WTC11 (cell line): Measurements from ENCODE around the gene SGPL1. TPM values are rescaled to one million over a fixed set of nuclear protein-coding genes. Genes with fewer than 3 reads are reported as not detected.

Experiments
- ATAC-seq: fragments of 200-7000 bp; cut with Tn5 transposase; 2 replicates; pipeline ENCODE4 v1.10.0; 2021; ENCODE audit warnings: mild to moderate bottlenecking, moderate library complexity
- CTCF ChIA-PET: fragments of 300-600 bp; sonication (Branson Sonifier 250); formaldehyde crosslinking; loops from one replicate; lab custom pipeline; 2021; ENCODE audit warnings: antibody characterized with exemption; lab: Charles Lee
- POLR2A ChIA-PET: fragments of 350-600 bp; sonication (Branson Sonifier 250); formaldehyde crosslinking; loops from one replicate; lab custom pipeline; 2021; ENCODE audit warnings: antibody characterized with exemption; lab: Charles Lee
- DNase-seq: peaks from one replicate; pipeline ENCODE4 v3.0.0; 2021; ENCODE audit warnings: low spot score
- H3K27ac Mint-ChIP-seq: 2 replicates; pipeline ENCODE4 v1.8.0; 2021; ENCODE audit warnings: mixed read lengths
- H3K27me3 Mint-ChIP-seq: 2 replicates; pipeline ENCODE4 v1.8.0; 2021; ENCODE audit warnings: low read depth, mild to moderate bottlenecking, moderate library complexity, mixed read lengths
- H3K36me3 Mint-ChIP-seq: 2 replicates; pipeline ENCODE4 v1.8.0; 2021; ENCODE audit warnings: mixed read lengths
- H3K4me1 Mint-ChIP-seq: 2 replicates; pipeline ENCODE4 v1.8.0; 2022; ENCODE audit warnings: mixed read lengths
- H3K4me3 Mint-ChIP-seq: 2 replicates; pipeline ENCODE4 v1.8.0; 2021; ENCODE audit warnings: mild to moderate bottlenecking, moderate library complexity, mixed read lengths
- H3K9me3 Mint-ChIP-seq: 2 replicates; pipeline ENCODE4 v1.8.0; 2021; ENCODE audit warnings: mixed read lengths
- CBFB ChIP-seq: sonication (generic); formaldehyde crosslinking; IDR thresholded peaks from 2 replicates; pipeline ENCODE4 v1.8.1; 2022; ENCODE audit warnings: mild to moderate bottlenecking, low read depth, missing genetic modification reagents
- GABPB1 ChIP-seq: sonication (generic); formaldehyde crosslinking; IDR thresholded peaks from 2 replicates; pipeline ENCODE4 v1.8.1; 2023; ENCODE audit warnings: mild to moderate bottlenecking, missing genetic modification reagents
- JUN ChIP-seq: sonication (generic); formaldehyde crosslinking; IDR thresholded peaks from 2 replicates; pipeline ENCODE4 v1.8.0; 2023; ENCODE audit warnings: mild to moderate bottlenecking, missing genetic modification reagents
- TEAD1 ChIP-seq: sonication (generic); formaldehyde crosslinking; IDR thresholded peaks from 2 replicates; pipeline ENCODE4 v1.8.0; 2022; ENCODE audit warnings: mild to moderate bottlenecking, missing genetic modification reagents
- ZNF219 ChIP-seq: sonication (generic); formaldehyde crosslinking; IDR thresholded peaks from 2 replicates; pipeline ENCODE4 v1.8.0; 2023; ENCODE audit warnings: missing genetic modification reagents, mild to moderate bottlenecking, borderline replicate concordance
- ZNF317 ChIP-seq: sonication (generic); formaldehyde crosslinking; IDR thresholded peaks from 2 replicates; pipeline ENCODE4 v1.8.1; 2023; ENCODE audit warnings: low read depth, mild to moderate bottlenecking, moderate library complexity, missing genetic modification reagents, borderline replicate concordance
- total RNA-seq: library from RNA; stranded (reverse); gene quantifications from 3 replicates; pipeline ENCODE4 v1.2.3, GENCODE V29; 2021
- TF ChIP-seq, protein P1 (sequence below): sonication (generic); formaldehyde crosslinking; conservative IDR thresholded peaks from 2 replicates; pipeline ENCODE4 v1.8.1; 2023; ENCODE audit warnings: mild to moderate bottlenecking, low read depth, missing genetic modification reagents, moderate library complexity
- TF ChIP-seq, protein P2 (sequence below): sonication (generic); formaldehyde crosslinking; IDR thresholded peaks from 2 replicates; pipeline ENCODE4 v1.8.1; 2023; ENCODE audit warnings: mild to moderate bottlenecking, moderate library complexity, missing genetic modification reagents
- TF ChIP-seq, protein P3 (sequence below): sonication (generic); formaldehyde crosslinking; IDR thresholded peaks from 2 replicates; pipeline ENCODE4 v1.8.0; 2022; ENCODE audit warnings: mild to moderate bottlenecking, missing genetic modification reagents
- TF ChIP-seq, protein P4 (sequence below): sonication (generic); formaldehyde crosslinking; IDR thresholded peaks from 2 replicates; pipeline ENCODE4 v1.8.1; 2023; ENCODE audit warnings: mild to moderate bottlenecking, missing genetic modification reagents, moderate library complexity
- TF ChIP-seq, protein P5 (sequence below): fragments of 250-450 bp; sonication (Bioruptor Pico); IDR thresholded peaks from 2 replicates; pipeline ENCODE4 v1.8.0; 2021; ENCODE audit warnings: mild to moderate bottlenecking
- TF ChIP-seq, protein P6 (sequence below): sonication (generic); formaldehyde crosslinking; IDR thresholded peaks from 2 replicates; pipeline ENCODE4 v1.8.0; 2022; ENCODE audit warnings: mild to moderate bottlenecking, missing genetic modification reagents
- TF ChIP-seq, protein P7 (sequence below): sonication (generic); formaldehyde crosslinking; conservative IDR thresholded peaks from 2 replicates; pipeline ENCODE4 v1.8.1; 2022; ENCODE audit warnings: mild to moderate bottlenecking, missing genetic modification reagents

Gene SGPL1
- total RNA-seq, 1 experiment from 2014 or later, result 44.6 TPM

DNA sequence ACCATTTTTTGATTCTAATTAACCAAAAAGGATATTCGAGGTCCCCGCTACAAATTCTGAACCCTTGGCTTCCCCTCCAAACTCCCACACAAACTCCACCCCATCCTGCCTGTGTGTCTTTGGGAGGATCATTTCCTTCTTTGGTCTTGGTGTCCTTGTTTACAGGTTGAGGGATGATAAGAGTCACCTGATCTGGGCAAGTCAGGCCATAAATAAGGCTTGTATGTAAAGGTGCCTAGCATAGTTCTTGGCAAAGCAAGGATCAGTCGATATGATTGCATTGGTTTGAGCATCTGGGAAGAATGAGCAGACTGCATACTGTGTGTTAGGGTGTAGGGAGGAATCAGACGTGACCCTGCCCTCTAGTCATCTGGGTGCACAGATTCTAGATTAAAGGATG is 1.6 kb upstream of the SGPL1 start (continued):
- TF ChIP-seq, protein P1, sequence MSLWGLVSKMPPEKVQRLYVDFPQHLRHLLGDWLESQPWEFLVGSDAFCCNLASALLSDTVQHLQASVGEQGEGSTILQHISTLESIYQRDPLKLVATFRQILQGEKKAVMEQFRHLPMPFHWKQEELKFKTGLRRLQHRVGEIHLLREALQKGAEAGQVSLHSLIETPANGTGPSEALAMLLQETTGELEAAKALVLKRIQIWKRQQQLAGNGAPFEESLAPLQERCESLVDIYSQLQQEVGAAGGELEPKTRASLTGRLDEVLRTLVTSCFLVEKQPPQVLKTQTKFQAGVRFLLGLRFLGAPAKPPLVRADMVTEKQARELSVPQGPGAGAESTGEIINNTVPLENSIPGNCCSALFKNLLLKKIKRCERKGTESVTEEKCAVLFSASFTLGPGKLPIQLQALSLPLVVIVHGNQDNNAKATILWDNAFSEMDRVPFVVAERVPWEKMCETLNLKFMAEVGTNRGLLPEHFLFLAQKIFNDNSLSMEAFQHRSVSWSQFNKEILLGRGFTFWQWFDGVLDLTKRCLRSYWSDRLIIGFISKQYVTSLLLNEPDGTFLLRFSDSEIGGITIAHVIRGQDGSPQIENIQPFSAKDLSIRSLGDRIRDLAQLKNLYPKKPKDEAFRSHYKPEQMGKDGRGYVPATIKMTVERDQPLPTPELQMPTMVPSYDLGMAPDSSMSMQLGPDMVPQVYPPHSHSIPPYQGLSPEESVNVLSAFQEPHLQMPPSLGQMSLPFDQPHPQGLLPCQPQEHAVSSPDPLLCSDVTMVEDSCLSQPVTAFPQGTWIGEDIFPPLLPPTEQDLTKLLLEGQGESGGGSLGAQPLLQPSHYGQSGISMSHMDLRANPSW, result no peak
- TF ChIP-seq, protein P2, sequence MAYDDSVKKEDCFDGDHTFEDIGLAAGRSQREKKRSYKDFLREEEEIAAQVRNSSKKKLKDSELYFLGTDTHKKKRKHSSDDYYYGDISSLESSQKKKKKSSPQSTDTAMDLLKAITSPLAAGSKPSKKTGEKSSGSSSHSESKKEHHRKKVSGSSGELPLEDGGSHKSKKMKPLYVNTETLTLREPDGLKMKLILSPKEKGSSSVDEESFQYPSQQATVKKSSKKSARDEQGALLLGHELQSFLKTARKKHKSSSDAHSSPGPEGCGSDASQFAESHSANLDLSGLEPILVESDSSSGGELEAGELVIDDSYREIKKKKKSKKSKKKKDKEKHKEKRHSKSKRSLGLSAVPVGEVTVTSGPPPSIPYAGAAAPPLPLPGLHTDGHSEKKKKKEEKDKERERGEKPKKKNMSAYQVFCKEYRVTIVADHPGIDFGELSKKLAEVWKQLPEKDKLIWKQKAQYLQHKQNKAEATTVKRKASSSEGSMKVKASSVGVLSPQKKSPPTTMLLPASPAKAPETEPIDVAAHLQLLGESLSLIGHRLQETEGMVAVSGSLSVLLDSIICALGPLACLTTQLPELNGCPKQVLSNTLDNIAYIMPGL (CRISPR knock-in tag), result no peak

DNA sequence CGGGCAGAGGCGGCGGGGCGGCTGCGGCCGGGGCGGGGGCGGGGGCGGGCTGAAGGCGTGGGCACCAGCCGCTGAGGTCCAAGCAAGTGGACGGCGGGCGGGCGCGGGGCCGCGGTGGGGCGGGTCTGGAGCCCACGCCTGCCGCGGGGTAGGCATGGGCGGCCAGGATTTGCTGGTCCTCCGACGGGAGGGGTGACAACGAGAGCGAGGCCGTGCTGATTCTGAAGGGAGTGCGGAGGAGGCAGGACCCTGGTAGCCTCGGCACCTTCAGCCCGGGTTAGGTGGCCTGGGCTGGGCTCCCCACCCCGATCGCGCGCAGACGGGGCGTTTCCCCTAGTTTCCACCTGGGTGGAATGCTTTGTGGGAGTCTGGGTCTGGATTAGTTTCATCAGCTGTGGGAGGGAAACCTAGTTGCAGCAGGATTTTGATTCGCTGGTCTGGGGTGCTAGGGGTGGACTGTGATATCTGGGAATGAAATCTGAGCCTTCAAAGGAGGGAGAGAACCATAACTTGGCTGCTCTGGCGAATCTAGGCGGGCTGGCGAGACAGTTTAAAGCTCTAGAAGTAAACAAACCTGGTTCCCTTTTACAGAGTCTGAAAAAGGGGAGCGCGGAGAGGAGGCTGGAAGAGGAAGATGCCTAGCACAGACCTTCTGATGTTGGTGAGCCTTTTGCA is 609 bp downstream of the SGPL1 start:
- peak; percentile 67 for DNase-seq
- Mint-ChIP-seq H3K27ac (peak overlapping the region; percentile 93), H3K4me1 (peaks cover 17% of the 10 kb centered on the region), H3K9me3 (no peaks in the 10 kb centered on the region), H3K27me3 (no peaks in the 10 kb centered on the region), H3K36me3 (peaks cover 11% of the 10 kb centered on the region), H3K4me3 (peak overlapping the region; percentile 86)
- 0 out of 2 replicates have a peak, but pooled peaks have one; percentile 42 for TF ChIP-seq TEAD1 (CRISPR knock-in tag)
- TF ChIP-seq, protein P3, sequence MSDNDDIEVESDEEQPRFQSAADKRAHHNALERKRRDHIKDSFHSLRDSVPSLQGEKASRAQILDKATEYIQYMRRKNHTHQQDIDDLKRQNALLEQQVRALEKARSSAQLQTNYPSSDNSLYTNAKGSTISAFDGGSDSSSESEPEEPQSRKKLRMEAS (CRISPR knock-in tag), result peak; percentile 40; the same call in 1 of the 2 replicates
- TF ChIP-seq ZNF317 (CRISPR knock-in tag), result no peak
- TF ChIP-seq, protein P4, sequence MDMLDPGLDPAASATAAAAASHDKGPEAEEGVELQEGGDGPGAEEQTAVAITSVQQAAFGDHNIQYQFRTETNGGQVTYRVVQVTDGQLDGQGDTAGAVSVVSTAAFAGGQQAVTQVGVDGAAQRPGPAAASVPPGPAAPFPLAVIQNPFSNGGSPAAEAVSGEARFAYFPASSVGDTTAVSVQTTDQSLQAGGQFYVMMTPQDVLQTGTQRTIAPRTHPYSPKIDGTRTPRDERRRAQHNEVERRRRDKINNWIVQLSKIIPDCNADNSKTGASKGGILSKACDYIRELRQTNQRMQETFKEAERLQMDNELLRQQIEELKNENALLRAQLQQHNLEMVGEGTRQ (CRISPR knock-in tag), result no peak
- 0 out of 2 replicates have a peak, but pooled peaks have one; percentile 26 for TF ChIP-seq JUN
- 0 out of 2 replicates have a peak, but pooled peaks have one; percentile 27 for TF ChIP-seq ZNF219 (CRISPR knock-in tag)
- peak; percentile 66; the same call in 1 of the 2 replicates for TF ChIP-seq GABPB1 (CRISPR knock-in tag)
- ChIA-PET POLR2A (no interaction called here), CTCF (interaction anchor here (0.6 to 1.1 kb wide), 8 partner anchors 10 to 192 kb away, joined by 3 to 4 read pairs (median 3); partner anchors contain the start of gene PCBD1)
- ATAC-seq, result peak; percentile 73

DNA sequence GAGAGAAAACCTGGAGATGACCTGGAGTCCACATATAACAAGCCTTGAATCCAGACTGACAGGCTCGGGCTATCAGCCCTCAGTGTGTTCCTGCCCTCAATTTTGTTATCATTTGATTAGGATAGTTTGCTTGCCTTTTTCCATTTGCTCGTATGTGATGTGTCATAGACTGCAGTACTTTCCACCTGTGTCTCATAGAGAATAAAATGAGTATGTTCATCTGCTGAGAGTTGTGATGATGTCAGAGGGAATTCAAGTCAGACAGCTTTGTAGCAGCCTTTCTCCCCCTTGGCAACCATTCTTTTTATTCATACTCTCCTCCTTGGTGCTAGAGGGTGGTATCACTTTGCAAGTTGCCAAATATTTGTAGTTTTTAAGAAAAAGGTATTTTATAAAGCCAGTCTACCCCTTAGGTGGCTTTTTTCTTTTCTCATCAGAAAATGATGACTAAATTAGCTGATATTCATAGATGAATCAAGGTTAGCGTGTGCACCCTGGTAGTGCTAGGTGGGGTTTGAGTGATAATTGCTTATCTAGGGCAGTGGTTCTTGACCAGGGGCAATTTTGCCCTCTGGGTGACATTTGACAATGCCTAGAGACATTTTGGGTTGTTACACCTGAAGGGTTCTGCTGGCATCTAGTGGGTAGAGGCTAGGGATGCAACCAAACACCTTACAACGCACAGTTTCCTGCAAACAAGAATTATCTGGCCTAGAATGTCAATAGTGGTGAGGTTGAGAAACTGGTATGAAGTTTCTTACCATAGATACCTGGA is 5.4 kb downstream of the SGPL1 start:
- H3K36me3 Mint-ChIP-seq, result peaks cover 26% of the 10 kb centered on the region
- no peak overlapping the region for H3K4me3 Mint-ChIP-seq
- DNase-seq (no peak), ATAC-seq (no peak)
- ChIA-PET CTCF (no interaction called here), POLR2A (no interaction called here)
- TF ChIP-seq, protein P5, sequence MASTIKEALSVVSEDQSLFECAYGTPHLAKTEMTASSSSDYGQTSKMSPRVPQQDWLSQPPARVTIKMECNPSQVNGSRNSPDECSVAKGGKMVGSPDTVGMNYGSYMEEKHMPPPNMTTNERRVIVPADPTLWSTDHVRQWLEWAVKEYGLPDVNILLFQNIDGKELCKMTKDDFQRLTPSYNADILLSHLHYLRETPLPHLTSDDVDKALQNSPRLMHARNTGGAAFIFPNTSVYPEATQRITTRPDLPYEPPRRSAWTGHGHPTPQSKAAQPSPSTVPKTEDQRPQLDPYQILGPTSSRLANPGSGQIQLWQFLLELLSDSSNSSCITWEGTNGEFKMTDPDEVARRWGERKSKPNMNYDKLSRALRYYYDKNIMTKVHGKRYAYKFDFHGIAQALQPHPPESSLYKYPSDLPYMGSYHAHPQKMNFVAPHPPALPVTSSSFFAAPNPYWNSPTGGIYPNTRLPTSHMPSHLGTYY, result no peak
- TF ChIP-seq CBFB (CRISPR knock-in tag), result no peak
- TF ChIP-seq, protein P6, sequence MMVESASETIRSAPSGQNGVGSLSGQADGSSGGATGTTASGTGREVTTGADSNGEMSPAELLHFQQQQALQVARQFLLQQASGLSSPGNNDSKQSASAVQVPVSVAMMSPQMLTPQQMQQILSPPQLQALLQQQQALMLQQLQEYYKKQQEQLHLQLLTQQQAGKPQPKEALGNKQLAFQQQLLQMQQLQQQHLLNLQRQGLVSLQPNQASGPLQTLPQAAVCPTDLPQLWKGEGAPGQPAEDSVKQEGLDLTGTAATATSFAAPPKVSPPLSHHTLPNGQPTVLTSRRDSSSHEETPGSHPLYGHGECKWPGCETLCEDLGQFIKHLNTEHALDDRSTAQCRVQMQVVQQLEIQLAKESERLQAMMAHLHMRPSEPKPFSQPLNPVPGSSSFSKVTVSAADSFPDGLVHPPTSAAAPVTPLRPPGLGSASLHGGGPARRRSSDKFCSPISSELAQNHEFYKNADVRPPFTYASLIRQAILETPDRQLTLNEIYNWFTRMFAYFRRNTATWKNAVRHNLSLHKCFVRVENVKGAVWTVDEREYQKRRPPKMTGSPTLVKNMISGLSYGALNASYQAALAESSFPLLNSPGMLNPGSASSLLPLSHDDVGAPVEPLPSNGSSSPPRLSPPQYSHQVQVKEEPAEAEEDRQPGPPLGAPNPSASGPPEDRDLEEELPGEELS (CRISPR knock-in tag), result no peak
- TF ChIP-seq, protein P7, sequence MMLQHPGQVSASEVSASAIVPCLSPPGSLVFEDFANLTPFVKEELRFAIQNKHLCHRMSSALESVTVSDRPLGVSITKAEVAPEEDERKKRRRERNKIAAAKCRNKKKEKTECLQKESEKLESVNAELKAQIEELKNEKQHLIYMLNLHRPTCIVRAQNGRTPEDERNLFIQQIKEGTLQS (CRISPR knock-in tag), result no peak
- H3K27ac Mint-ChIP-seq, result no peak overlapping the region; the same call in 1 of the 2 replicates
- no peaks in the 10 kb centered on the region for H3K27me3 Mint-ChIP-seq
- peaks cover 15% of the 10 kb centered on the region for H3K4me1 Mint-ChIP-seq
- H3K9me3 Mint-ChIP-seq, result no peaks in the 10 kb centered on the region
